Measurements from ENCODE around the gene FOXP1. TPM values are rescaled to one million over a fixed set of nuclear protein-coding genes. Genes with fewer than 3 reads are reported as not detected.

The FOXP1 gene
- total RNA-seq, 1 donor: 195 TPM

- H3K36me3 ChIP-seq (ENCODE audit: insufficient read depth, low read length): no peaks in the 10 kb centered on the region
- H3K79me2 ChIP-seq (ENCODE audit: insufficient read depth, low read length): peaks cover 83% of the 10 kb centered on the region
- H3K27me3 ChIP-seq (ENCODE audit: insufficient read depth, low read length): no peaks in the 10 kb centered on the region
- peak overlapping the region; percentile 83 for H3K4me2 ChIP-seq (ENCODE audit: insufficient read depth, low read length)
- H3K4me3 ChIP-seq (ENCODE audit: insufficient read depth, low read length): peak overlapping the region; percentile 60
- H3K9me3 ChIP-seq (ENCODE audit: low read depth, low read length): no peaks in the 10 kb centered on the region
- TF ChIP-seq CTCF (IDR thresholded peaks at IDR 0.05; ENCODE audit: extremely low read depth, low read depth, low read length): peak; percentile 64
- H2AFZ ChIP-seq (ENCODE audit: low read length): no peak overlapping the region
- H3K4me1 ChIP-seq (ENCODE audit: insufficient read depth, low read length): peaks cover 37% of the 10 kb centered on the region
- no peaks in the 10 kb centered on the region for H4K20me1 ChIP-seq (ENCODE audit: insufficient read depth, low read length)
- no peak for DNase-seq (ENCODE audit: insufficient read length, low spot score, missing footprints)
- peak overlapping the region; percentile 58 for H3K27ac ChIP-seq (ENCODE audit: low read depth, low read length)
Observed at GRCh38 chr3:71304684-71305083, 278.8 kb downstream of the FOXP1 start.

- H3K79me2 ChIP-seq (ENCODE audit: insufficient read depth, low read length): peaks cover 80% of the 10 kb centered on the region
- no peak overlapping the region for H3K4me3 ChIP-seq (ENCODE audit: insufficient read depth, low read length)
- H3K27ac ChIP-seq (ENCODE audit: low read depth, low read length): peak overlapping the region; percentile 58
- no peak for TF ChIP-seq CTCF (IDR thresholded peaks at IDR 0.05; ENCODE audit: extremely low read depth, low read depth, low read length)
- no peaks in the 10 kb centered on the region for H3K27me3 ChIP-seq (ENCODE audit: insufficient read depth, low read length)
- H3K4me1 ChIP-seq (ENCODE audit: insufficient read depth, low read length): peaks cover 37% of the 10 kb centered on the region
- no peaks in the 10 kb centered on the region for H3K36me3 ChIP-seq (ENCODE audit: insufficient read depth, low read length)
- H3K4me2 ChIP-seq (ENCODE audit: insufficient read depth, low read length): peak overlapping the region; percentile 83
- H2AFZ ChIP-seq (ENCODE audit: low read length): no peak overlapping the region
- H3K9me3 ChIP-seq (ENCODE audit: low read depth, low read length): no peaks in the 10 kb centered on the region
- H4K20me1 ChIP-seq (ENCODE audit: insufficient read depth, low read length): no peaks in the 10 kb centered on the region
- DNase-seq (ENCODE audit: insufficient read length, low spot score, missing footprints): no peak
Observed at GRCh38 chr3:71304247-71304646, 279.3 kb downstream of the FOXP1 start.

GRCh38 chr3:71303627-71304200, 279.8 kb downstream of the FOXP1 start:
- Histone ChIP-seq H3K4me1 (ENCODE audit: insufficient read depth, low read length) (peaks cover 37% of the 10 kb centered on the region), H3K9me3 (ENCODE audit: low read depth, low read length) (no peaks in the 10 kb centered on the region), H3K36me3 (ENCODE audit: insufficient read depth, low read length) (no peaks in the 10 kb centered on the region), H2AFZ (ENCODE audit: low read length) (no peak overlapping the region), H3K4me3 (ENCODE audit: insufficient read depth, low read length) (no peak overlapping the region), H3K79me2 (ENCODE audit: insufficient read depth, low read length) (peaks cover 76% of the 10 kb centered on the region), H3K27me3 (ENCODE audit: insufficient read depth, low read length) (no peaks in the 10 kb centered on the region), H4K20me1 (ENCODE audit: insufficient read depth, low read length) (no peaks in the 10 kb centered on the region), H3K4me2 (ENCODE audit: insufficient read depth, low read length) (peak overlapping the region; percentile 83), H3K27ac (ENCODE audit: low read depth, low read length) (peak overlapping the region; percentile 58)
- TF ChIP-seq CTCF (IDR thresholded peaks at IDR 0.05; ENCODE audit: extremely low read depth, low read depth, low read length): no peak
- DNase-seq (ENCODE audit: insufficient read length, low spot score, missing footprints): no peak

GRCh38 chr3:71302604-71303003, 280.9 kb downstream of the FOXP1 start:
- no peaks in the 10 kb centered on the region for H3K36me3 ChIP-seq (ENCODE audit: insufficient read depth, low read length)
- H2AFZ ChIP-seq (ENCODE audit: low read length): no peak overlapping the region
- peaks cover 37% of the 10 kb centered on the region for H3K4me1 ChIP-seq (ENCODE audit: insufficient read depth, low read length)
- H3K27me3 ChIP-seq (ENCODE audit: insufficient read depth, low read length): no peaks in the 10 kb centered on the region
- no peak overlapping the region for H3K4me3 ChIP-seq (ENCODE audit: insufficient read depth, low read length)
- H3K27ac ChIP-seq (ENCODE audit: low read depth, low read length): no peak overlapping the region
- H3K79me2 ChIP-seq (ENCODE audit: insufficient read depth, low read length): peaks cover 67% of the 10 kb centered on the region
- no peak for TF ChIP-seq CTCF (IDR thresholded peaks at IDR 0.05; ENCODE audit: extremely low read depth, low read depth, low read length)
- no peak for DNase-seq (ENCODE audit: insufficient read length, low spot score, missing footprints)
- H3K4me2 ChIP-seq (ENCODE audit: insufficient read depth, low read length): no peak overlapping the region
- H3K9me3 ChIP-seq (ENCODE audit: low read depth, low read length): no peaks in the 10 kb centered on the region
- no peaks in the 10 kb centered on the region for H4K20me1 ChIP-seq (ENCODE audit: insufficient read depth, low read length)
